HCT116 (cell line): ENCODE results near the gene CNTNAP2. TPM values are rescaled to one million over a fixed set of nuclear protein-coding genes. Genes with fewer than 3 reads are reported as not detected.

Source experiments
- ATAC-seq: fragments of 200-7000 bp; cut with Tn5 transposase; 2 replicates; pipeline ENCODE4 v1.9.1; 2020; ENCODE audit warnings: mild to moderate bottlenecking, moderate library complexity
- BruUV-seq: library from RNA; stranded (reverse); fragments of 400-500 nt; replicated peaks from 2 replicates; lab custom pipeline; 2021; lab: Mats Ljungman, UMichigan
- CTCF ChIA-PET: fragments of 300-600 bp; sonication (Branson Sonifier 250); formaldehyde crosslinking; loops from one replicate; lab custom pipeline; 2021; ENCODE audit warnings: antibody characterized with exemption; lab: Charles Lee
- POLR2A ChIA-PET: fragments of 300-600, 350-600 bp; sonication (Branson Sonifier 250); formaldehyde crosslinking; loops from one replicate; lab custom pipeline; 2021; ENCODE audit warnings: antibody characterized with exemption; lab: Charles Lee
- RAD21 ChIA-PET, 2 experiments: fragments of 300-600 bp; sonication (Branson Sonifier 250); formaldehyde crosslinking; loops; one replicate each; lab custom pipeline; 2023; ENCODE audit warnings: low total read pairs in 2 of 2; ENCODE audit not compliant: uncharacterized antibody in 2 of 2, unreplicated experiment in 2 of 2, low non-redundant PET in 1 of 2; lab: Charles Lee
- DNase-seq: peaks from one replicate; pipeline ENCODE4 v3.0.0-alpha.2; 2010; ENCODE audit warnings: low read depth, low spot score
- H2AFZ ChIP-seq: fragments of 200-600 bp; shearing (Covaris generic), sonication (generic); 2 replicates; pipeline ENCODE4 v1.6.1; 2017; ENCODE audit warnings: low read depth, mixed run types, mixed read lengths, antibody characterized with exemption, low read length; ENCODE audit not compliant: poor library complexity, severe bottlenecking
- H3K27ac ChIP-seq: 2 replicates; pipeline ENCODE4 v1.5.1; 2012; ENCODE audit warnings: low read depth, low read length
- H3K27me3 ChIP-seq: fragments of 200-600 bp; sonication (generic); 2 replicates; pipeline ENCODE4 v1.6.1; 2016; ENCODE audit warnings: mixed run types, low read length, mixed read lengths; ENCODE audit not compliant: insufficient read depth
- H3K36me3 ChIP-seq, 2 experiments: fragments of 200-500 bp in 1 of 2; fragments of 200-600 bp in 1 of 2; sonication (Bioruptor generic) in 1 of 2; sonication (generic) in 1 of 2; 2 replicates each; pipeline versions ENCODE4 v1.5.1 to v1.6.1; 2014 to 2016; ENCODE audit warnings: low read length in 2 of 2, inconsistent platforms in 1 of 2, mixed read lengths in 1 of 2, mixed run types in 1 of 2; ENCODE audit not compliant: insufficient read depth in 2 of 2, control insufficient read depth in 1 of 2
- H3K4me1 ChIP-seq, 2 experiments: fragments of 200-600 bp in 1 of 2; sonication (generic) in 1 of 2; 2 replicates each; pipeline versions ENCODE4 v1.5.1 to v1.6.1; 2012 to 2017; ENCODE audit warnings: low read length in 2 of 2, inconsistent platforms in 1 of 2, mild to moderate bottlenecking in 1 of 2, mixed read lengths in 1 of 2, mixed run types in 1 of 2, moderate library complexity in 1 of 2; ENCODE audit not compliant: insufficient read depth in 2 of 2, control insufficient read depth in 1 of 2
- H3K4me2 ChIP-seq: fragments of 200-600 bp; sonication (generic); 2 replicates; pipeline ENCODE4 v1.6.1; 2017; ENCODE audit warnings: mixed run types, low read length, mixed read lengths
- H3K4me3 ChIP-seq, 2 experiments: fragments of 200-600 bp in 1 of 2; sonication (generic) in 1 of 2; replicated peaks in 1 of 2; 2 replicates each; pipeline ENCODE4 v1.5.1; 2011 to 2016; ENCODE audit warnings: low read length in 2 of 2, control low read depth in 1 of 2, low read depth in 1 of 2, mild to moderate bottlenecking in 1 of 2, mixed read lengths in 1 of 2, mixed run types in 1 of 2
- H3K79me2 ChIP-seq: fragments of 200-600 bp; sonication (generic); 2 replicates; pipeline ENCODE4 v1.6.1; 2017; ENCODE audit warnings: mild to moderate bottlenecking, mixed run types, low read length, moderate library complexity, mixed read lengths; ENCODE audit not compliant: insufficient read depth
- H3K9ac ChIP-seq: fragments of 200-600 bp; sonication (generic); 2 replicates; pipeline ENCODE4 v1.6.1; 2016; ENCODE audit warnings: low read length, mixed read lengths
- H3K9me2 ChIP-seq: fragments of 200-600 bp; sonication (generic), shearing (Covaris generic); 2 replicates; pipeline ENCODE4 v1.6.1; 2017; ENCODE audit warnings: mixed run types, mild to moderate bottlenecking, moderate library complexity; ENCODE audit not compliant: insufficient read depth
- H3K9me3 ChIP-seq, 2 experiments: fragments of 200-500 bp in 1 of 2; fragments of 200-600 bp in 1 of 2; sonication (Bioruptor generic) in 1 of 2; sonication (generic) in 1 of 2; 2 replicates each; pipeline ENCODE4 v1.6.1; 2014 to 2017; ENCODE audit warnings: low read length in 2 of 2, mixed read lengths in 2 of 2, inconsistent platforms in 1 of 2, low read depth in 1 of 2, mild to moderate bottlenecking in 1 of 2, mixed run types in 1 of 2, moderate library complexity in 1 of 2; ENCODE audit not compliant: control insufficient read depth in 1 of 2, insufficient read depth in 1 of 2
- H4K20me1 ChIP-seq: fragments of 200-600 bp; sonication (generic), shearing (Covaris generic); 2 replicates; pipeline ENCODE4 v1.6.1; 2017; ENCODE audit warnings: mixed run types, mild to moderate bottlenecking, moderate library complexity; ENCODE audit not compliant: insufficient read depth
- CBX3 ChIP-seq: IDR thresholded peaks from 2 replicates; pipeline ENCODE4 v1.6.1; 2012; ENCODE audit warnings: low read depth
- CEBPB ChIP-seq: IDR thresholded peaks from 2 replicates; pipeline ENCODE4 v1.6.1; 2012; ENCODE audit warnings: low read depth
- FOSL1 ChIP-seq: IDR thresholded peaks from 2 replicates; pipeline ENCODE4 v1.6.1; 2012; ENCODE audit warnings: low read depth
- MAX ChIP-seq: IDR thresholded peaks from 2 replicates; pipeline ENCODE4 v1.6.1; 2012
- SIN3A ChIP-seq: IDR thresholded peaks from 2 replicates; pipeline ENCODE4 v1.6.1; 2012; ENCODE audit warnings: low read depth
- SRF ChIP-seq: IDR thresholded peaks from 2 replicates; pipeline ENCODE4 v1.6.1; 2012; ENCODE audit warnings: low read depth
- ZBTB33 ChIP-seq: IDR thresholded peaks from 2 replicates; pipeline ENCODE4 v1.6.1; 2011; ENCODE audit warnings: mild to moderate bottlenecking, low read length, moderate library complexity; ENCODE audit not compliant: insufficient replicate concordance; ENCODE audit errors: extremely low read depth
- ZFX ChIP-seq: fragments of 450-650 bp; IDR thresholded peaks from 2 replicates; pipeline ENCODE4 v1.6.1; 2017
- intact Hi-C: fragments of 100-400 bp; cut with micrococcal nuclease; formaldehyde crosslinking; loops from 2 replicates; pipeline ENCODE4 v1.10.0; 2022
- total RNA-seq: library from RNA; stranded (reverse); gene quantifications from one replicate; pipeline ENCODE4 v1.2.1, GENCODE V29; 2021; ENCODE audit not compliant: unreplicated experiment

CNTNAP2 gene
- total RNA-seq, 1 experiment from 2014 or later = 0.37 TPM

GRCh38 chr7:146788008-146788407, 671.4 kb downstream of the CNTNAP2 start:
- no peak overlapping the region for H3K4me2 ChIP-seq
- ChIA-PET RAD21 (no interaction called here), POLR2A (no interaction called here), CTCF (no interaction called here)
- H3K9ac ChIP-seq = no peak overlapping the region
- no peaks in the 10 kb centered on the region for H4K20me1 ChIP-seq
- no peaks in the 10 kb centered on the region for H3K9me2 ChIP-seq
- H3K9me3 ChIP-seq = peaks cover 7 to 12% of the 10 kb centered on the region in 2 experiments; a peak in 2 of 4 replicates
- BruUV-seq = no TSS peak
- no peak for ATAC-seq
- no peak overlapping the region for H3K4me3 ChIP-seq
- no peak for TF ChIP-seq ZFX
- TF ChIP-seq MAX = no peak
- no peak for TF ChIP-seq FOSL1
- TF ChIP-seq SRF = no peak
- TF ChIP-seq ZBTB33 = no peak
- TF ChIP-seq CEBPB = no peak
- no peak for TF ChIP-seq SIN3A
- no peak for TF ChIP-seq CBX3
- H3K4me1 ChIP-seq = no peaks in the 10 kb centered on the region
- no peaks in the 10 kb centered on the region for H3K27me3 ChIP-seq
- no peak for DNase-seq
- no peak overlapping the region for H2AFZ ChIP-seq
- no peaks in the 10 kb centered on the region for H3K79me2 ChIP-seq
- intact Hi-C loops = no loop called here
- no peak overlapping the region for H3K27ac ChIP-seq
- no peaks in the 10 kb centered on the region for H3K36me3 ChIP-seq
